Temporal lobe (tissue), 1 donor: Measurements from ENCODE around the gene TGFBR3L. TPM values are rescaled to one million over a fixed set of nuclear protein-coding genes. Genes with fewer than 3 reads are reported as not detected.

Source experiments
- total RNA-seq: library from RNA; depleted of rRNA; stranded (reverse); fragments of >200 nt; gene quantifications from one replicate; pipeline ENCODE4 v1.2.3, GENCODE V29; 2014

Gene TGFBR3L
- total RNA-seq, 1 donor from 2014 or later = 0.74 TPM

Other genes with a start within 250 kb of the TGFBR3L start
- gene RETN, start 245.8 kb upstream of the TGFBR3L start, total RNA-seq = 0.98 TPM
- gene MCEMP1, start 237.7 kb upstream of the TGFBR3L start, total RNA-seq = not detected
- 12.3 TPM for gene TRAPPC5, start 234.0 kb upstream of the TGFBR3L start, total RNA-seq
- gene FCER2, start 212.7 kb upstream of the TGFBR3L start, total RNA-seq = under 0.01 TPM
- gene CLEC4G, start 182.7 kb upstream of the TGFBR3L start, total RNA-seq = under 0.01 TPM
- 0.25 TPM for gene CD209, start 167.3 kb upstream of the TGFBR3L start, total RNA-seq
- not detected for gene CLEC4M, start 151.6 kb upstream of the TGFBR3L start, total RNA-seq
- gene EVI5L, start 84.6 kb upstream of the TGFBR3L start, total RNA-seq = 49.4 TPM
- gene PRR36, start 40.4 kb upstream of the TGFBR3L start, total RNA-seq = 7.4 TPM
- gene LRRC8E, start 26.3 kb upstream of the TGFBR3L start, total RNA-seq = under 0.01 TPM
- gene MAP2K7, start 11.0 kb upstream of the TGFBR3L start, total RNA-seq = 7.1 TPM
- gene SNAPC2, start 5.5 kb downstream of the TGFBR3L start, total RNA-seq = 5.9 TPM
- 36.6 TPM for gene CTXN1, start 11.3 kb downstream of the TGFBR3L start, total RNA-seq
- gene TIMM44, start 28.8 kb downstream of the TGFBR3L start, total RNA-seq = 27.0 TPM
- 18.7 TPM for gene ELAVL1, start 90.8 kb downstream of the TGFBR3L start, total RNA-seq
- gene CCL25, start 137.9 kb downstream of the TGFBR3L start, total RNA-seq = 0.25 TPM
- gene FBN3, start 234.8 kb downstream of the TGFBR3L start, total RNA-seq = 40.6 TPM